ENCODE measurements around the gene GLTP.

GLTP gene

GRCh38 chr12:109844983-109845823, 35.1 kb downstream of the GLTP start:
- DNase-seq, result peak in 56 of 58 donors; percentile 5 to 88 (median 68)

GRCh38 chr12:109844091-109844490, 36.2 kb downstream of the GLTP start:
- no peak for DNase-seq

- DNase-seq, result no peak
Measured at GRCh38 chr12:109842021-109842420, 38.3 kb downstream of the GLTP start.

- DNase-seq, result no peak
Measured at GRCh38 chr12:109841356-109841755, 39.0 kb downstream of the GLTP start.

GRCh38 chr12:109840305-109841074, 39.9 kb downstream of the GLTP start:
- DNase-seq, result peak in 10 of 58 donors; percentile 16 to 60 (median 28)

GRCh38 chr12:109839444-109839843, 40.9 kb downstream of the GLTP start:
- DNase-seq, result no peak

GRCh38 chr12:109836916-109837315, 43.4 kb downstream of the GLTP start:
- no peak for DNase-seq

GRCh38 chr12:109835827-109836226, 44.5 kb downstream of the GLTP start:
- DNase-seq, result no peak

GRCh38 chr12:109833307-109834189, 46.8 kb downstream of the GLTP start, which contains the start of gene TRPV4:
TRPV4 (minus strand) TSS chr12:109833398; CDS start chr12:109814796, 18,602 bp downstream.
- DNase-seq, result no peak

GRCh38 chr12:109832541-109833306, 47.6 kb downstream of the GLTP start:
- DNase-seq, result no peak

GRCh38 chr12:109831929-109832328, 48.4 kb downstream of the GLTP start:
- DNase-seq, result no peak

GRCh38 chr12:109831365-109831764, 49.0 kb downstream of the GLTP start:
- DNase-seq, result no peak

GRCh38 chr12:109830718-109831117, 49.6 kb downstream of the GLTP start:
- no peak for DNase-seq

GRCh38 chr12:109830267-109830666, 50.1 kb downstream of the GLTP start:
- no peak for DNase-seq

- no peak for DNase-seq
Measured at GRCh38 chr12:109829667-109830066, 50.7 kb downstream of the GLTP start.

- DNase-seq, result no peak
Measured at GRCh38 chr12:109828754-109829511, 51.4 kb downstream of the GLTP start.

- peak in 27 of 58 donors; percentile 3 to 59 (median 25) for DNase-seq
Measured at GRCh38 chr12:109827566-109828550, 52.5 kb downstream of the GLTP start.

GRCh38 chr12:109827080-109827479, 53.3 kb downstream of the GLTP start:
- DNase-seq, result no peak
